H4 (cell line): ENCODE measurements around the gene IL15RA. TPM values are rescaled to one million over a fixed set of nuclear protein-coding genes. Genes with fewer than 3 reads are reported as not detected.

ENCODE experiments used
- DNase-seq: peaks from one replicate; pipeline ENCODE4 v3.0.0-alpha.2; 2015; ENCODE audit warnings: low spot score
- total RNA-seq: library from RNA; depleted of rRNA; stranded (reverse); fragments of >200 nt; shearing (Covaris generic); gene quantifications from 2 replicates; pipeline ENCODE4 v1.2.3, GENCODE V29; 2014; rRNA removed

Gene IL15RA, protein sequence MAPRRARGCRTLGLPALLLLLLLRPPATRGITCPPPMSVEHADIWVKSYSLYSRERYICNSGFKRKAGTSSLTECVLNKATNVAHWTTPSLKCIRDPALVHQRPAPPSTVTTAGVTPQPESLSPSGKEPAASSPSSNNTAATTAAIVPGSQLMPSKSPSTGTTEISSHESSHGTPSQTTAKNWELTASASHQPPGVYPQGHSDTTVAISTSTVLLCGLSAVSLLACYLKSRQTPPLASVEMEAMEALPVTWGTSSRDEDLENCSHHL
- total RNA-seq, result 14.4 and 18.6 TPM in 2 replicates

DNA sequence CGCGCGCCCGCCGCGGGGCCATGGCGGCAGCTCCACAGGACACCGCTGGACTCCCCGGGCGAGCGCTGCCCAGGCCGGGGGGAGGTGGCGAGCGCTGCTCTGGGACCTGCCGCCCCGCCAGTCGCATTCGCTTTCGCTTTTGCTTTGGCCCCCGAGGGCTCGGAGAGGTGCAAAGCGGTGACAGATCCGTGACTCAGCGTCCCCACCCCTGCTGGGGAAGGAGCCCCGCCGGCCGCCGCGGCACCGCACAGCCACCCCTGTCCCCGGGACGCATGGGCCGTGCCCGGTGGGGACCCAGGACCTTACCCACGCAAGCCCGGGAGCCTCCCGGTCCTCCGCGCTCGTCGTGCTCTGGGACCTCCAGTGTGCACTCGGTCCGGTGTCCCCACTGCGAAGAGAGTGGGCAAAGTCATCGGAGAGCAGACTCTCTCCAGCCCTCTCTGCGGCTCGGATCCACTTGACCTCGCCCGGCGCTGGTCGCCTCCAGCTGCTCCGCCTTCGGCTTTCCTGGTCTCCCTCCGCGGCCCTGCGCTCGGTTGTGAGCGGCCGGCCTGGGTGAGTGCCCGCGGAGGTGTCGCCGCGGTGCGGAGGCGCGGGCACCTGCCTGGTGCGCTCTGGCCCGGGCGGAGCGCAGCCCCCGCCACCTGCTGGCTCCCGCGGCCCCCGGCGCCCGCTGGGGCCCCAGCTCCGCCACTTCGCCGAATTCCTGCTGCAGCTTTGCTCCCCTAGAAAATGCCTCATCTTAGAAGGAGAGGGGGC, at the start of gene IL15RA:
IL15RA (minus strand) TSS at position 73 of the 759 bp plus-strand sequence; CDS start at position 22, 51 bp downstream.
- peak; percentile 55 for DNase-seq

DNA sequence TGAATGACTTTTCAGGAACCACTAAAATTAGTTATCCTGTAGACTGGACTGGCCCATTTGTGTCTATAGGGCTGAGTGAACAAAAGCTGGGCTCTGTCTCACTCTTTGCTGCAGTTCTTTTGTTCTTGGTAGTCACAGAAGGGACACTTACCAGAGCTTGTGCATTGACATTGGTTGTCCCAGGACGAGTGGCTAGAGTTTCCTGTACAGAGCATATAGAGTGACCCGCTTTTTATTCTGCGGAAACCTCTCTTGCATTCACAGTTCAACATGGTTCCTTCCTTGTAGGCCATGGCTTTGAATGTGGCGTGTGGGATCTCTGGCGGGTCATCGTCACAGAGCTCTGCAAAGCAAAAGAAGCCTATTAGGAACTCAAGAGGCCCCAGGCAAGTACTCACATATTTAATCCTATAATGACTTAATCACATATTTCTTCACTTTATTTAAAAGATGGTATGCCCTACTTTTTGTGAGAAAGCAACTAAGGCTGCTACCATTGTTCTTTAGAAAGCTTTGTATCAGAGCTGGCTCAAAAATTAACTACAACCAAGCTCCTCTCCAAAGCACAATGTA, 48.4 kb upstream of the IL15RA start:
- no peak for DNase-seq

DNA sequence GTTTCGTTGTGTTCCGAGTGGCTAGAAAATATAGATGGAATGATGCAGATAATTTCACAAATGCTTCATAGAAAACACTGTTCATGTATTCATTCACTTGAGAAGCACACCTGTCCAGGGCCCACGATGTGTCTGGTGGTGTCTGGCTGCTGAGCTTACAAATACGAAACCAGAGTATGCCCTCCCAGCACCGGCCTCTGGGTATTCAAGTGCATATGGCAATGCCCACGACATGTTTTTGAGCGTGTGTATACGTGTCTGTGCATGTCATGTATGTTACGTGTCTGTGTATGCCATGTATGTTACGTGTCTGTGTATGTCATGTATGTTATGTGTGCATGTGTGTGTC, 47.0 kb upstream of the IL15RA start:
- DNase-seq, result no peak

DNA sequence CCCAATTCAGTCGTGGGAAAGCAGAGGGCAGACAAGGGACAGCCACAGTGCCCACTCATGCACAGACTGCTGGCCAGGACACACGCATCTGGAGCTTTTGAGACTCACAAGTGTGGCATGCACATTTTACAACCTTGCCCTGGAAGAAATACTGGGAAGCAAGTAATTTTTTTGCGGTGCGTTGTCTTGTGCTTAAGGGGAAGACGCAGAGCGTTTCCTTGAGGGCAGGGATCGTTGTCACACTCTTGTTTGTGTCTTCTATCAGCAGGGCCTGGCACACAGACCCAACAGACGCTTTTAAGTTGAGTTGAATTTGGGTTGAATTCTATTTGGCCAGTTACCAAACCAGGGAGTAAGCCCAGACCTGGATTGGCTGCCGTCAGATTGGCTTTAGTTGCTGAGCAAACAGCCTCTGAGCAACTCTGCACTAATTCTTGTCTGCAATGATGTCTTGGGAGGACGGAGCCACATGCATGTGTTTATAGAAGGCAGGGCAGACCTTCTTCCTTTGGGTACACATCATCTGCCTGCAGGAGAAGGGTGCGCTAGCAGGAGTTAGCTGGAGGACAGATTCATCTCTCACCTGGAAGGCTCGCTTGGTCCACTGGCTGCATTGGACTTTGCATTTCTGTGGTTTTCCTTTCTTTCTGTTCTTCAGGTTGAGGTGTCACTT, 46.5 kb upstream of the IL15RA start:
- no peak for DNase-seq

DNA sequence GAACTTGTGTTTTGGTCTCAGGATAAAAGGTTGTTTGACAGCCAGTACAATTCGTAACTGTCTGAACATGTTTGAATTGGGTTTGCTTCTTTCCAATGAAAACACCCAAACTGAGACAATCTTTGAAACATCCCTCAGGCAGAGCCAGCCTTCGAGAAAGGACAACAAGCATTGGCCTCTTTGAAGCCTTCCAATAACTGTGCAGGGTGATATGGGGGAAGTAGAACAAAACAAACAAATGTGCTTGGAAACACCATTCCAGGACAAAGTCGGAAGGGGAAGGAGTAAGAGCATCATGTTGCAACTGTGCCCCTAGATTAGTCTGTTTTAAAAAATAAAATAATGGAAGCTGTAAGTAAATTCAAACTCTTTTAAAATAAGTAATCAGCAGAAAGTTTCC, 45.3 kb upstream of the IL15RA start:
- DNase-seq, result no peak

DNA sequence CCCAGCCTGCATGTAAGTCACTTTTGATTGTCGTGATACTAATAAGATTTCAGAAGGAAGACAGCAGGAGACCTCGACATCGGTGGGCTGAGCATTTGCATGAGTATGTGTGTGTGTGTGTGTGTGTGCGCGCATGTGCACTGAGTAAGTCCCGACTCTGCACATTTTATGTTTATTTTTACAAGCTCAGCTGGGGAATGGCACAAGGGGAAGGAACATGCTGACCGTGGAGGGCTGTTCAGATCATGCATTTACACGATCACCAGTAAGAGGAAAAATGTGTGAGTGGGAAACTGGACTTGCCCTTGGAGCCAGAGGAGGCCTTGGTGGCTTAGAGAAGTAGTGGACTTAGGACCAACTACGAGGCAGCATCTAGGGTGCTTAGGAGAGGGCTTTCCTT, 43.5 kb upstream of the IL15RA start:
- no peak for DNase-seq

DNA sequence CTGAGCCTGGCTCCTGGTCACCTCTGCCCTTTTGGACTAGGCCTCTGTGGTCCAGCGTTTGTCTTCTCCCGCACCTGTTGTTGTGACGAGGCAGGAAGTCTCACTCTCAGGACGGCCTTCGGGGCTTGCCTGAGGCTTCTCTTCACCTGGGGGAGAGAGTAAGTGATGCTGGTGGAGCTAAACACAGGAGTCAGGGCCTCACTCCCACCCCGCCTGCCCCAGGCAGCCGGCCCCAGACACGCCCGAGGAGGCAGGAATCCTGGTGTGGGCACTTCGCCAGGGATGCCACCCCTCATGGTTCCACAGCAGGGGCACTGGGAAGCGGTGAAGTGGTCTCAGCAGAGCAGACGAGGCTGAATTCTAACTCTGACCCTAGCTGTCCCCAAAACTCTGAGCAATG, 42.5 kb upstream of the IL15RA start:
- DNase-seq, result no peak

DNA sequence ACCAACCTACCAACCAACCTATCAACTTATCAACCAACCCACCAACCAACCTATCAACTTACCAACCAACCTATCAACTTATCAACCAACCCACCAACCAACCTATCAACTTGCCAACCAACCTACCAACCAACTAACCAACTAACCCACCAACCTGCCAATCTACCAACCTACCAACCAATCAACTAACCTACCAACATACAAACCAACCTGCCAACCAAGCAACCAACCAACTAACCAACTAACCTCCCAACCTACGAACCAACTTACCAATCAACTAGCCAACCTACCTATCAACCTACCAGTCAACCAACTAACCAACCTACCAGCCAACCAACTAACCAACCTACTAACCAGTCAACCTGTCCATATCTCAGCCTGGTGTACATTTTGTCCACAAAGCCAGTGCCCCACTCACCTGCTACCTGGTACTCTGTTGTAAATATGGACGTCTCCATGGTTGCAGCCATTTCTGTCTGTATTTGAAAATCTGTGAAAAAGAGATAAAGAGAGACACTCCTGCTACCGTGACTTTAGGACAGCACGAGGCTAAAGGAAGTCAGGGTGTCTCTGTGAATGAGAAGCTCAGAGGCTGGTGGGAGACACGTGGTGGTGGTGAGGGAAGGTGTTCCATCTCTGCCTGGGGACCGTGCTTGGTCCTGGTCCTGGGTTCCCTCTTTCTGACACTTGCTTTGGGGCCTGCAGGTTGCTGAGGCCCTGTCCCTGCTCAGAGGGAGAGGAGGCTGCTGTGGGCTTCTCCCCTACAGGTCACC, 41.9 kb upstream of the IL15RA start:
- no peak for DNase-seq

DNA sequence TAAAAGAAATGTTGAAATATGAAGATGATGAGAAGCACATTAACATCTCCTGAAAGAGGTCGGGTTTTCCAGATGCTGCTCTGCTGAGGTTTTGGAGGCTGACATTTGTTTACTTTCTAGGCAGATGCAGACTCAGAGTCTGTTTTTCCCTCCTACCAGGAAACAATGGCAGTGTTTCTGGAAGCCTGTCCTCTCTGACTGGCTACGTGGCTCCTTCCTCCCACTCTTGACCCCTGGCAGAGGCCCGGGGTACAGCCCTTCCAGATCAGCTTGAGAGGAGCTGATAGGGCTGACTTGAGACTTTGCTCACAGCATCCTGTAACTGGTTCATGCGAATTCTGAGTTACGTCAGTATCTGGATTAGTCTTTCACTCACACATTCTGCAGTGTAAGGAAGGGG, 41.1 kb upstream of the IL15RA start:
- DNase-seq, result no peak

DNA sequence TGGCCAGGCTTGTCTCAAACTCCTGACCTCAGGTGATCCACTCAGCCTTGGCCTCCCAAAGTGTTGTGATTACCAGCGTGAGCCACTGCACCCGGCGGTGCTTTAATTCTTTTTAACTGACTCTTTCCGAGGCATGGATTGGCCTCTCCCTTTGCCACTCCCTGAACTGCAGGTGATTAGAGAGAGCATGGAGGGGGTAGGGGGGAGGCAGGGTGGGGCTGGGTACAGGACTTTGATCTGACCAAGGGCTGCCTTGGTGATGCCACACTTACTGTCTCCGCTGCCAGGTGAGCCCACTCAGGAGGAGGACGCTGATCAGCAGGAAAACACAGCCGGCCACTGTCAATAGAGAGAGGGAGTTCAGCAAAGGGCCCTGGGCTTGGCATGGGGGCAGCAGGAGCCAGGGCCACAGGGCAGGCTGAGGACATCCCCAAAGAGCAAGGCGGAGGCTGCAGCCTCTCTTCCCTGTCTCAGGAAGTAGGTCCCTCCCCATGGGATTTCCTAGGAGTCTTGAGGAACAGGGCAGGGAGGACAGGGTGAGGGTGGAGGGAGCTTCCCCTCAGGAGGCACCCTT, 40.5 kb upstream of the IL15RA start:
- no peak for DNase-seq

DNA sequence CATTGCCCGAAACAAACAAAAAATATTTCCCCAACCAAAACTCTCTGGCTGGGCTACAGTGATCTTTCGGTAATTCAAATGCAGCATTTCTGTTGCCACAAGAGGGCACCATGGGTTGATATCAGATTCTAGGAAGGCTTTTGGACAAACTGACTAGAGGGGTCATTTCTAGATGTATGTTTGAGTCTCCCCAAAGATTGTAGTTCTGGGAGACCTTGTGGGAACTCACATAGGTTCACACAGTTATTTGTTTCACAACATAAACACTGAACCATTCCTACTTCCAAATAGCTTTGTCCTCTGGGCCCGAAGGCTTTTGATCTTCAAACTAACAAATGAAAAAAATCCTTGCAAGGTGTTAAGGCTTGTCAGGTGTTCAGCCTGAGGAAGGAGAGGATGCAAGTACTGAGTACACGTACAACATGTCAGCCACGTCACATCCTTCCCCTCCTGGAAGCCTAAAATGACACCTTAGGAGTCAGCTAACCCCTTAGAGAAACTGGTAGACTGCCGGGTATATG, 37.0 kb upstream of the IL15RA start:
- DNase-seq, result peak; percentile 19

DNA sequence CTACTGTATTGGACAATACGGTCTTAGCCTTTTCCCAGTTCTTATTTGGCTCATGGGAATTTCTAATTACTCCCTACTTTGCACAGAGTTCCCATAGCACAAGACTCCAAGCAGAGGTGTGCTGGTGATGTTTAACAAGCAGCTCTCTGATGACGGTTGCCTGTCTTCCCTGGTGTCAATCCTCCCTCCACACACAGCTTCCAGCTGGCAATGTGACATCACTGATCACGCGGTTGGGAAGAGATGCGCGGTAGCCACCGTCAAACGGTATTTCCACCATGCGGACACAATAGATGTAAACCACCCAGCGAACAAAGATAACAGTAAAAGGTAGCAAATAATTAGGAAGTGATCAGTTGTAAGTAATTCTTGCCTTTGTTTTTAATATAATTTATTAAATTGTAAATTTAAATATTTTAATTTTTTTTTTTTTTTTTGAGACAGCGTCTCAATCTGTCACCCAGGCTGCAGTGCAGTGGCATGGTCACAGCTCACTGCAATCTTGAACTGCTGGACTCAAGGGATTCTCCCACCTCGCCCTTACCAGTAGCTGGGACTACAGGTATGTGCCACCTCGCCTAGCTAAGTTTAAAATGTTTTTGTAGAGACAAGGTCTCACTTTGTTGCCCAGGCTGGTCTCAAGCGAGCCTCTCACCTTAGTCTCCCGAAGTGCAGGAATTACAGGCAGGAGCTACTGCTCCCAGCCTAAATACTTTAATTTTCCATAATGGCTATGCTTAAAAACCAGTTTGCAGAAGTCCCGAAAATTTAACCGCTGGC, 36.3 kb upstream of the IL15RA start:
- DNase-seq, result no peak

DNA sequence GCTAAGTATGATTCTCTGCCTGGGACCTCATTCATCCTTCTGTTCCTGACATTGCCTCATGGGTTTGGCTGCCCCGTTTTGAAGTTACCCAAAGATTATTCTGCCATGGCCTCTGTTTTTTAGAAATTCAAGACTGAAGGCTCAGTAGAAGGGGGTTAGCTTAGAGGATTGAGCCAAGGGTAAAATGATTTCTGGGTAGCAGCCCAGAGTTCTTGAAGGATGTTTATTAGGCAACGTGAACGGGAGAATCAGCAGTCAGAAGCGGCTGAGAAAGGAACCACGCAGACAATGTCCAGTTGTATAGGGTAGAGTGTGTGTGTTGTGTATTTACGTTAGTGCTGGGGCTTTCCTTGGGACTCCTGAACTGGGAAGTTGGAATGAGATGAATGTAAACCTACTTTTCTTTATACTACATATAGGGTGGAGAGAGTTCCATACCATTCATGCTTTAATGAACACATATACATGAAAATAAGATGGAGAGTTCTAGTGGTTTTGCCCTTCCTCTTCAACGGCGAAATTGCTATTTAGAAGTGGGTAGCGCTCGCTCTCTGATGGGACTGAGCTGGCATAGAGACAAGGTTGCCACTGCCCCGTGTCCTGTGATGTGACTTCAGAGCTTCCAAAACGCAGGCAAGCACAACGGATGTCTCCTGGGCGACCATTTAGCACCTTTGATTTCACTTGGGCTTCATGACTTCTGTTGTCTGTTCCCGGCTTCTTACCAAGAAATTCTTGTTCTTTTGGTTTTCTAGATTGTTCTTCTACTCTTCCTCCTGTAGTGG, 35.0 kb upstream of the IL15RA start:
- DNase-seq, result no peak

DNA sequence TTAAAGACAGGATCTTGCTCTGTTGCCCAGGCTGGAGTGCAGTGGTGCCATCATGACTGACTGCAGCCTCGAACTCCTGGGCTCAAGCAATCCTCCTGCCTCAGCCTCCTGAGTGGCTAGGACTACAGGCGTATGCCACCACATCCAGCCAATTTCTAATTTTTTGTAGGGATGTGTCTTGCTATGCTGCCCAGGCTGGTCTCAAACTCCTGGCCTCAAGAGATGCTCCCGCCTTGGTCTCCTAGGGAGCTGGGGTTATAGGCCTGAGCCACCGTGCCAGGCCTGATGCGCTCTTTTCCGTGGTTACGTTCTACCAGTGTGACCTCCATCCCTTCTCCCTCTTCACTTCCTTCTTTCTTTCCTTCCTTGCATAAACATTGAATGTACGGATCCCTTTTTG, 34.2 kb upstream of the IL15RA start:
- no peak for DNase-seq

DNA sequence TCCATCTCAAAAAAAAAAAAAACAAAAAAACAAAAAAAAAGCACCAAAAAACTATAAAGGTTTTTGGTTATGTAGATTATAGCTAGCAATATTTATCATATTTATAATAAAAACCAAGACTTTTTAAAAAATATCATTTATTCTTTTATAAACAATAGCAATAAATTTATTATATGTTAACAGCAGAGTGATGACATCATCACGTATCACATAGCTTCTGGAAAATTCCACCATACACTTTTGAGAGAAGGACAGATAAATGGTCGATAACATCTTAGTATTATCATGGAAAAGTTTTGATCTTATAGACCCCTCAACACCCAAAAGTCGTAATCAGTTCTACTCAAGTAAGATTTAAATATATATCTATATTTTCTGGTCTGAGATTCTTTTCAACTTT, 33.2 kb upstream of the IL15RA start:
- DNase-seq, result no peak

DNA sequence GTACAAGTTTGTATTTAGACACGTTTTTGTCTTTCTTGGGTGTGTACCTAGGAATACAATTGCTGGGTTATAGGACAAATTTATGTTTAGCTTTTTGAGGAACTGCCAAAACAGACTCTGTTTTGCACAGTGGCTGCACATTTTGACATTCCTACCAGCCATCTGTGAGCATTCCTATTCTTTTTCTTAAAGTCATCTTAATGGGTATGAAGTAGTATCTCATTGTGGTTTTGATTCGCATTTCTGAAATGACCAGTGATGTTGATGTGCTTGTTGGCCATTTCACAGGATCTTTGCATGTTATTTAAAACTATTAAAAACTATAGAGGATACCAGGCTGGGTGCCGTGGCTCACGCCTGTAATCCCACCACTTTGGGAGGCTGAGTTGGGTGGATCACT, 32.6 kb upstream of the IL15RA start:
- DNase-seq, result no peak

DNA sequence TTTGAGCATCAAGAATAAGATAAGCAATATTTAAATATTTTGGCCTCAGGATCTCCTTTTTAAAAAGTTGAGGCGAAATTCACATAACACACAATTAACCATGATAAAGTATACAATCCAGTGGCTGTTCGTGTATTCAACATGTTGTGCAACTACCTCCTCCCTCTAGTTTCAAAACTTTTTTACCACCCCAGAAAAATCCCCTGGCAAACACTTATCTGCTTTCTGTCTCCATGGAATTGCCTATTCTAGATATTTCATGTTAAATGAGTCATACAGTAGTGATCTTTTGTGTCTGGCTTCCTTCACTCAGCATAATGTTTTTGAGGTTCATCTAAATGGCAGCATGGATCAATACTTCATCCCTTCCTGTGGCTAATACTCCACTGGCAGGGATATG, 31.8 kb upstream of the IL15RA start:
- no peak for DNase-seq

DNA sequence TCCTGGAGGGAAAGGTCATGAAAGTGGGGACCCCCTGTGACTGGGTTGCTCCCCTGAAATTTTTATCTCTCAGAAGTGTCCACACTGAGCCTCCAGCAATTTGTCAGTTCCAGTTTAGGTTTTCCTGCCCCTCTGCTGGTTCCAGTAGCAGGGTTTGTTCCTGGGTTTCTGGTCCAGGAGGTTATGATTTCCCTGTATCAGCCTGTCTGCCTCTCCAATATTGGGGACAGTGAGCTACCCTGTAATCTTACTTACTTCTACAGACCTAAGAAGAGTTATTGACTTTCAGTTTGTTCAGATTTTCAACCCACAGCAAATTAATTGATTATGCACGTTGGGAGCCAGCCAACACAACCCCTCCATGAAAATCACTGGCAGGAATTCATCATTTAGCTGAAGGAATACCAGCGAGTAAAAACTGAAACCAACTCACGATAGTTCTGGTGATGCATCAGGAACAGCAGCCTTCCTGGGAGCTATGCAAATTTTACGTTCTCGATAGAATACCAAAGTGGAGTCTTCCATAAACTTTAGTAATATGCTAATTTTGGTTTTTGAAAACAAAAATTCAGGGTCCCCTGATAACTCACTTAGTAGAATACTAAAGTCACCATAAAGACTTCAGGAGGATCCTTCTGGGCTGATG, 31.3 kb upstream of the IL15RA start:
- no peak for DNase-seq

DNA sequence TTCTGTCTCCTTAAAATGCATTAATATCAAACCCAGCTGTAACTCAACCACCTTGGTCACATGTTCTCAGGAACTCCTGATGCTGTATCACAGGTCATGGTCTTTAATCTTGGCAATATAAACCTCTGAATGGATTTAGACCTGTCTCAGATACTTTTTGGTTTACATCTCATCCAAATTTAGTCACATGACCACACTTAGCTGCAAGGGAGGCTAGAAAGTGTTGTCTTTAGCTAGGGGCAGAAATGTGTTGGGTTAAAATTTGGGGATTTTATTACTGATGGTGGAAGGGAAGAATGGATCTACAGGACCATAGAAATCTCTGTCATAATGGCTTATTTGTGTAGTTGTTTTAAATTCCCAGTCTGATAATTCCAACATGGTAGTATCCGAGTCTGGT, 29.6 kb upstream of the IL15RA start:
- no peak for DNase-seq
